GM23248 (cell line): ENCODE results near the gene SHQ1. TPM values are rescaled to one million over a fixed set of nuclear protein-coding genes. Genes with fewer than 3 reads are reported as not detected.

Source experiments
- DNase-seq: peaks from one replicate; pipeline ENCODE4 v3.0.0-alpha.2; 2015
- H2AFZ ChIP-seq: fragments of 200-600 bp; sonication (generic); 2 replicates; pipeline ENCODE4 v1.6.1; 2016; ENCODE audit warnings: antibody characterized with exemption
- H3F3A ChIP-seq: fragments of 200-600 bp; sonication (generic); 2 replicates; pipeline ENCODE4 v1.6.1; 2016; ENCODE audit warnings: mild to moderate bottlenecking, antibody characterized with exemption, mixed run types; ENCODE audit not compliant: insufficient read depth
- H3K27ac ChIP-seq: fragments of 200-600 bp; sonication (generic); 2 replicates; pipeline ENCODE4 v1.5.1; 2016; ENCODE audit warnings: mild to moderate bottlenecking
- H3K27me3 ChIP-seq: fragments of 200-600 bp; sonication (generic); replicated peaks from 2 replicates; pipeline ENCODE4 v1.6.1; 2016; ENCODE audit warnings: mild to moderate bottlenecking; ENCODE audit not compliant: insufficient read depth
- H3K36me3 ChIP-seq: fragments of 200-600 bp; sonication (generic); 2 replicates; pipeline ENCODE4 v1.6.1; 2016; ENCODE audit warnings: low read depth, mild to moderate bottlenecking
- H3K4me1 ChIP-seq: fragments of 200-600 bp; sonication (generic); 2 replicates; pipeline ENCODE4 v1.6.1; 2016; ENCODE audit warnings: mild to moderate bottlenecking; ENCODE audit not compliant: insufficient read depth
- H3K4me2 ChIP-seq: fragments of 200-600 bp; sonication (generic); one replicate; pipeline ENCODE4 v1.6.1; 2016; ENCODE audit warnings: mild to moderate bottlenecking; ENCODE audit not compliant: unreplicated experiment
- H3K4me3 ChIP-seq: fragments of 200-600 bp; sonication (generic); 2 replicates; pipeline ENCODE4 v1.5.1; 2016; ENCODE audit warnings: mild to moderate bottlenecking
- H3K79me2 ChIP-seq: fragments of 200-600 bp; sonication (generic); 2 replicates; pipeline ENCODE4 v1.6.1; 2016; ENCODE audit warnings: mild to moderate bottlenecking; ENCODE audit not compliant: insufficient read depth
- H3K9ac ChIP-seq: fragments of 200-600 bp; sonication (generic); 2 replicates; pipeline ENCODE4 v1.6.1; 2016; ENCODE audit warnings: mild to moderate bottlenecking
- H3K9me2 ChIP-seq: fragments of 200-600 bp; sonication (generic); 2 replicates; pipeline ENCODE4 v1.6.1; 2016; ENCODE audit warnings: mixed run types, mild to moderate bottlenecking, moderate library complexity; ENCODE audit not compliant: insufficient read depth
- H3K9me3 ChIP-seq: fragments of 200-600 bp; sonication (generic); one replicate; pipeline ENCODE4 v1.6.1; 2017; ENCODE audit warnings: low read depth
- H4K20me1 ChIP-seq: fragments of 200-600 bp; sonication (generic); 2 replicates; pipeline ENCODE4 v1.6.0; 2016; ENCODE audit not compliant: insufficient read depth
- EZH2 ChIP-seq: fragments of 200-600 bp; sonication (generic); IDR thresholded peaks from 2 replicates; pipeline ENCODE4 v1.6.1; 2018; ENCODE audit warnings: antibody characterized with exemption, mild to moderate bottlenecking; ENCODE audit not compliant: insufficient read depth, poor library complexity, severe bottlenecking
- EZH2phosphoT487 ChIP-seq: fragments of 200-600 bp; sonication (generic); IDR thresholded peaks from 2 replicates; pipeline ENCODE4 v1.6.1; 2018; ENCODE audit warnings: antibody characterized with exemption, moderate library complexity, mild to moderate bottlenecking, low read depth; ENCODE audit not compliant: insufficient read depth
- WGBS, 2 experiments: methylation state at CpG; one replicate each; pipeline ENCODE4 v1.1.6; 2015 to 2017; ENCODE audit warnings: low lambda C conversion rate in 2 of 2, low coverage in 1 of 2; ENCODE audit errors: missing lambda C conversion rate in 2 of 2; 5-methylcytosine and 5-hydroxymethylcytosine counted together
- in situ Hi-C: fragments of 300-500 bp; cut with MboI; formaldehyde crosslinking; loops from 2 replicates; pipeline ENCODE4 v1.15.0; 2020
- polyA plus RNA-seq: library from polyadenylated mRNA; unstranded; fragments of >200 nt; fragmentation: Nextera tagmentation; extraction: Ambion mirVana; gene quantifications from 2 replicates; pipeline ENCODE4 v1.2.1, GENCODE V29; 2016
- total RNA-seq: library from RNA; depleted of rRNA; stranded (reverse); fragments of >200 nt; shearing (Covaris generic); gene quantifications from 2 replicates; pipeline ENCODE4 v1.2.3, GENCODE V29; 2014

SHQ1 gene
- total and polyA plus RNA-seq, 2 experiments from 2014 or later: 23.3 to 24.0 TPM

- no peak overlapping the region for H3K4me2 ChIP-seq
- H3F3A ChIP-seq: no peaks in the 10 kb centered on the region
- 72 to 80% methylated on average over 3 of the region's 3 CpGs for WGBS, 2 experiments
- no peaks in the 10 kb centered on the region for H3K9me2 ChIP-seq
- no peaks in the 10 kb centered on the region for H4K20me1 ChIP-seq
- no peaks in the 10 kb centered on the region; the same call in 1 of the 2 replicates for H3K36me3 ChIP-seq
- TF ChIP-seq EZH2: no peak
- no peaks in the 10 kb centered on the region for H3K4me1 ChIP-seq
- no peaks in the 10 kb centered on the region for H3K27me3 ChIP-seq
- no peak for DNase-seq
- H3K9ac ChIP-seq: no peak overlapping the region
- in situ Hi-C loops: no loop called here
- no peak overlapping the region for H3K27ac ChIP-seq
- no peak overlapping the region for H2AFZ ChIP-seq
- no peak overlapping the region for H3K4me3 ChIP-seq
- H3K9me3 ChIP-seq: no peaks in the 10 kb centered on the region
- H3K79me2 ChIP-seq: no peaks in the 10 kb centered on the region
These were observed 36.0 kb downstream of the SHQ1 start for GRCh38 chr3:72812201-72812600.

GRCh38 chr3:72811571-72811970 lies 36.7 kb downstream of the SHQ1 start:
- no peaks in the 10 kb centered on the region for H4K20me1 ChIP-seq
- TF ChIP-seq EZH2phosphoT487 (no peak), EZH2 (no peak)
- DNase-seq: no peak
- H3K9me3 ChIP-seq: no peaks in the 10 kb centered on the region
- no peaks in the 10 kb centered on the region for H3K27me3 ChIP-seq
- H3K4me1 ChIP-seq: no peaks in the 10 kb centered on the region
- no peaks in the 10 kb centered on the region; the same call in 1 of the 2 replicates for H3K36me3 ChIP-seq
- H2AFZ ChIP-seq: no peak overlapping the region
- no peaks in the 10 kb centered on the region for H3F3A ChIP-seq
- no peak overlapping the region for H3K4me2 ChIP-seq
- no peak overlapping the region for H3K27ac ChIP-seq
- in situ Hi-C loops: no loop called here
- H3K9ac ChIP-seq: no peak overlapping the region
- no peaks in the 10 kb centered on the region for H3K79me2 ChIP-seq
- H3K4me3 ChIP-seq: no peak overlapping the region
- H3K9me2 ChIP-seq: no peaks in the 10 kb centered on the region
- WGBS, 2 experiments: 95 to 100% methylated on average over 1 of the region's 1 CpG

DNA sequence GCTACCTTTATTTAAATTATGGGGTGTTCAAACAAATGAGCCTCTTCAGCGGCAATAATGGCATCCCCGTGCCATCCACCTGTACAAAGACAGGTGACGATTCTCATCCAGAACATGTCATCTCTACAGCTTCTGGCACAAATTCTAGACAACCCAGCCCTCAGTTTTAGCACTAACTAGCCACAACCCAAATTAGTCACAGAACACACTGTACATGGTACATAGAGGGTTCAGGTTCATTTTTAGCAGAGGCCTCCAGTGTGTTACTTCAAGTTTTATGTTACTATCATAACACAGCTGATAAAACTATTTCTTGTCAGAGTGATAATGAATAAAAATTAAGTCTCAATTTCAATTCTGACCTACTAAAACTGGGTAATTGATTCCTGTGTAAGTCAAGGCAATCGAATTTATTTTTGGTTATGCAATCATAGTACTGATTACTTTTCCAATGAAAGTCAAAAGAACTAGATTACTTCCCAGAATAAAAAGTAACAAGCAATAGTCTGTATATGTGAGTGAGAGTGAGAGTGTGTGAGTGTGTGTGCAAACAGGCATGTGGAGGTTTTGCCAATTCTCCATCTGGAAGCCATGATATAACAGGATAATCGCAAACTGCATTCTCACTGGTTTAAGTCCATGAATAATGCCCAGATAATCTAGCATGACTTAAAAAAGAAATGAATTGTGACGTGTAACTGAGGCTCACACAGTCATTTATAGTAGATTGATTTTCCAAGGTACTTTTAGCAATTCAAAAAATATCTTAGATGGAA lies 37.4 kb downstream of the SHQ1 start:
- Histone ChIP-seq H3K4me2 (no peak overlapping the region), H3K4me1 (no peaks in the 10 kb centered on the region), H3K27me3 (no peaks in the 10 kb centered on the region), H2AFZ (no peak overlapping the region), H4K20me1 (no peaks in the 10 kb centered on the region), H3K4me3 (no peak overlapping the region), H3K36me3 (no peaks in the 10 kb centered on the region; the same call in 1 of the 2 replicates), H3K9ac (no peak overlapping the region), H3K79me2 (no peaks in the 10 kb centered on the region), H3K27ac (no peak overlapping the region), H3F3A (no peaks in the 10 kb centered on the region), H3K9me3 (no peaks in the 10 kb centered on the region), H3K9me2 (no peaks in the 10 kb centered on the region)
- in situ Hi-C loops: no loop called here
- TF ChIP-seq EZH2phosphoT487 (no peak), EZH2 (no peak)
- 72 to 77% methylated on average over 6 of the region's 6 CpGs for WGBS, 2 experiments
- no peak for DNase-seq

GRCh38 chr3:72810063-72810462 lies 38.2 kb downstream of the SHQ1 start:
- no peaks in the 10 kb centered on the region for H3K4me1 ChIP-seq
- H3K4me2 ChIP-seq: no peak overlapping the region
- no peak overlapping the region for H3K27ac ChIP-seq
- no peak overlapping the region for H3K4me3 ChIP-seq
- H3K9ac ChIP-seq: no peak overlapping the region
- no peaks in the 10 kb centered on the region for H3K9me2 ChIP-seq
- H4K20me1 ChIP-seq: no peaks in the 10 kb centered on the region
- no peak for TF ChIP-seq EZH2phosphoT487
- TF ChIP-seq EZH2: no peak
- no peaks in the 10 kb centered on the region for H3K9me3 ChIP-seq
- H3K27me3 ChIP-seq: no peaks in the 10 kb centered on the region
- DNase-seq: no peak
- H3F3A ChIP-seq: no peaks in the 10 kb centered on the region
- no peaks in the 10 kb centered on the region for H3K79me2 ChIP-seq
- in situ Hi-C loops: no loop called here
- H3K36me3 ChIP-seq: no peaks in the 10 kb centered on the region; the same call in 1 of the 2 replicates
- no peak overlapping the region for H2AFZ ChIP-seq

DNA sequence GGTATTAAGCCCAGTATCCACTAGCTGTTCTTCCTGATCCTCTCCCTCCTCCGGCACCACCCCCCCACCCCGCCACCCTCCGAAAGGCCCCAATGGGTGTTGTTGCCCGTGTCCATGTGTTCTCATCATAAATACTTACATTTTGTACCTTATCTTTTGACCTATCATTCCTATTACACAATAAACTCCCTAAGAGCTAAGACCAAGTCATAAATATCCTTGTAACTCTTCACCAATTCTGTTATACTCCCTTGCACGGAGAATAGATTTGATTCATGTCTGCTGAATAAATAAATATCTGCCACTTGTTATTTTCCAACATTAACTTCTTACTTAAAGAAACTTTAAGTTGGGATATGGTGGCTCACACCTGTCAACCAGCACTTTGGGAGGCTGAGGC lies 43.9 kb downstream of the SHQ1 start:
- Histone ChIP-seq H3K9me2 (no peaks in the 10 kb centered on the region), H3K9me3 (no peaks in the 10 kb centered on the region), H3K79me2 (no peaks in the 10 kb centered on the region), H3K27ac (no peak overlapping the region), H3K9ac (no peak overlapping the region), H3K36me3 (no peaks in the 10 kb centered on the region), H3K4me1 (no peaks in the 10 kb centered on the region), H3K27me3 (no peaks in the 10 kb centered on the region), H3K4me3 (no peak overlapping the region), H3F3A (no peaks in the 10 kb centered on the region), H4K20me1 (no peaks in the 10 kb centered on the region), H3K4me2 (no peak overlapping the region), H2AFZ (no peak overlapping the region)
- in situ Hi-C loops: no loop called here
- DNase-seq: no peak
- WGBS, 2 experiments: 91% methylated on average over 5 of the region's 5 CpGs
- no peak for TF ChIP-seq EZH2phosphoT487
- no peak for TF ChIP-seq EZH2
